KMS-11 (cell line): ENCODE results near the gene DCN.

Experiments used
- H2AFZ ChIP-seq: fragments of 200-600 bp; sonication (generic); 2 replicates; pipeline ENCODE4 v1.6.1; 2016; ENCODE audit warnings: antibody characterized with exemption, mixed run types, low read depth
- H3K27ac ChIP-seq: fragments of 200-600 bp; sonication (generic); 2 replicates; pipeline ENCODE4 v1.6.1; 2016; ENCODE audit warnings: mild to moderate bottlenecking, mixed run types
- H3K27me3 ChIP-seq: fragments of 200-600 bp; sonication (generic); 2 replicates; pipeline ENCODE4 v1.6.1; 2017; ENCODE audit warnings: mild to moderate bottlenecking, low read depth, mixed run types, moderate library complexity; ENCODE audit not compliant: insufficient read depth
- H3K36me3 ChIP-seq: fragments of 200-600 bp; sonication (generic); 2 replicates; pipeline ENCODE4 v1.6.1; 2017; ENCODE audit warnings: mild to moderate bottlenecking, mixed run types; ENCODE audit not compliant: insufficient read depth
- H3K4me1 ChIP-seq: fragments of 200-600 bp; sonication (generic); 2 replicates; pipeline ENCODE4 v1.6.1; 2016; ENCODE audit warnings: mild to moderate bottlenecking, low read depth, mixed run types; ENCODE audit not compliant: poor library complexity, severe bottlenecking
- H3K4me2 ChIP-seq: fragments of 200-600 bp; sonication (generic); 2 replicates; pipeline ENCODE4 v1.7.0; 2016; ENCODE audit warnings: mild to moderate bottlenecking, mixed run types
- H3K4me3 ChIP-seq: fragments of 200-600 bp; sonication (generic); IDR thresholded peaks from 2 replicates; pipeline ENCODE4 v1.6.1; 2017; ENCODE audit warnings: low read depth, low read length, mixed read lengths; ENCODE audit not compliant: insufficient read depth
- H3K79me2 ChIP-seq: fragments of 200-600 bp; sonication (generic); 2 replicates; pipeline ENCODE4 v1.6.1; 2016; ENCODE audit warnings: low read depth, mixed run types; ENCODE audit not compliant: insufficient read depth
- H3K9ac ChIP-seq: fragments of 200-600 bp; sonication (generic); 2 replicates; pipeline ENCODE4 v1.6.1; 2016; ENCODE audit warnings: mild to moderate bottlenecking, mixed run types
- H4K20me1 ChIP-seq: fragments of 200-600 bp; sonication (generic); 2 replicates; pipeline ENCODE4 v1.6.1; 2016; ENCODE audit warnings: mild to moderate bottlenecking, mixed run types; ENCODE audit not compliant: insufficient read depth
- TF ChIP-seq, protein P1 (sequence below): fragments of 200-600 bp; sonication (generic); conservative IDR thresholded peaks from 2 replicates; pipeline ENCODE4 v1.6.1; 2017; ENCODE audit warnings: low read depth, mild to moderate bottlenecking, antibody characterized with exemption, low read length, moderate library complexity, mixed read lengths

The DCN gene

GRCh38 chr12:91143206-91143605, 39.4 kb downstream of the DCN start:
- Histone ChIP-seq H3K4me3 (no peak overlapping the region), H3K4me2 (no peak overlapping the region), H3K4me1 (no peaks in the 10 kb centered on the region), H3K27me3 (no peaks in the 10 kb centered on the region), H4K20me1 (no peaks in the 10 kb centered on the region), H3K36me3 (no peaks in the 10 kb centered on the region), H3K9ac (no peak overlapping the region), H3K27ac (no peak overlapping the region), H3K79me2 (no peaks in the 10 kb centered on the region), H2AFZ (no peak overlapping the region)
- TF ChIP-seq, protein P1, sequence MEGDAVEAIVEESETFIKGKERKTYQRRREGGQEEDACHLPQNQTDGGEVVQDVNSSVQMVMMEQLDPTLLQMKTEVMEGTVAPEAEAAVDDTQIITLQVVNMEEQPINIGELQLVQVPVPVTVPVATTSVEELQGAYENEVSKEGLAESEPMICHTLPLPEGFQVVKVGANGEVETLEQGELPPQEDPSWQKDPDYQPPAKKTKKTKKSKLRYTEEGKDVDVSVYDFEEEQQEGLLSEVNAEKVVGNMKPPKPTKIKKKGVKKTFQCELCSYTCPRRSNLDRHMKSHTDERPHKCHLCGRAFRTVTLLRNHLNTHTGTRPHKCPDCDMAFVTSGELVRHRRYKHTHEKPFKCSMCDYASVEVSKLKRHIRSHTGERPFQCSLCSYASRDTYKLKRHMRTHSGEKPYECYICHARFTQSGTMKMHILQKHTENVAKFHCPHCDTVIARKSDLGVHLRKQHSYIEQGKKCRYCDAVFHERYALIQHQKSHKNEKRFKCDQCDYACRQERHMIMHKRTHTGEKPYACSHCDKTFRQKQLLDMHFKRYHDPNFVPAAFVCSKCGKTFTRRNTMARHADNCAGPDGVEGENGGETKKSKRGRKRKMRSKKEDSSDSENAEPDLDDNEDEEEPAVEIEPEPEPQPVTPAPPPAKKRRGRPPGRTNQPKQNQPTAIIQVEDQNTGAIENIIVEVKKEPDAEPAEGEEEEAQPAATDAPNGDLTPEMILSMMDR: no peak

GRCh38 chr12:91142221-91142631, 40.4 kb downstream of the DCN start:
- Histone ChIP-seq H4K20me1 (no peaks in the 10 kb centered on the region), H3K36me3 (no peaks in the 10 kb centered on the region), H3K27ac (no peak overlapping the region), H3K4me1 (no peaks in the 10 kb centered on the region), H2AFZ (no peak overlapping the region), H3K27me3 (no peaks in the 10 kb centered on the region), H3K9ac (no peak overlapping the region), H3K4me2 (no peak overlapping the region), H3K4me3 (no peak overlapping the region), H3K79me2 (no peaks in the 10 kb centered on the region)
- TF ChIP-seq, protein P1: no peak

GRCh38 chr12:91140026-91140931, 42.3 kb downstream of the DCN start:
- TF ChIP-seq, protein P1: no peak
- Histone ChIP-seq H2AFZ (no peak overlapping the region), H3K27ac (no peak overlapping the region), H3K27me3 (no peaks in the 10 kb centered on the region), H3K79me2 (no peaks in the 10 kb centered on the region), H3K9ac (no peak overlapping the region), H3K4me3 (no peak overlapping the region), H3K36me3 (no peaks in the 10 kb centered on the region), H3K4me2 (no peak overlapping the region), H3K4me1 (no peaks in the 10 kb centered on the region), H4K20me1 (no peaks in the 10 kb centered on the region)

- H3K4me2 ChIP-seq: no peak overlapping the region
- H3K36me3 ChIP-seq: no peaks in the 10 kb centered on the region
- H3K27me3 ChIP-seq: no peaks in the 10 kb centered on the region
- no peaks in the 10 kb centered on the region for H3K79me2 ChIP-seq
- no peak overlapping the region for H3K4me3 ChIP-seq
- no peaks in the 10 kb centered on the region for H4K20me1 ChIP-seq
- H2AFZ ChIP-seq: no peak overlapping the region
- no peaks in the 10 kb centered on the region for H3K4me1 ChIP-seq
- H3K27ac ChIP-seq: no peak overlapping the region
- TF ChIP-seq, protein P1: no peak
- H3K9ac ChIP-seq: no peak overlapping the region
Measured at GRCh38 chr12:91139286-91139685, 43.3 kb downstream of the DCN start.
